ENCODE data around the gene FABP1. TPM values are rescaled to one million over a fixed set of nuclear protein-coding genes. Genes with fewer than 3 reads are reported as not detected.

The FABP1 gene
- total and polyA plus RNA-seq, 10 donors = 0.15 to 3.6 (median 0.39) TPM; not detected in 7

DNA sequence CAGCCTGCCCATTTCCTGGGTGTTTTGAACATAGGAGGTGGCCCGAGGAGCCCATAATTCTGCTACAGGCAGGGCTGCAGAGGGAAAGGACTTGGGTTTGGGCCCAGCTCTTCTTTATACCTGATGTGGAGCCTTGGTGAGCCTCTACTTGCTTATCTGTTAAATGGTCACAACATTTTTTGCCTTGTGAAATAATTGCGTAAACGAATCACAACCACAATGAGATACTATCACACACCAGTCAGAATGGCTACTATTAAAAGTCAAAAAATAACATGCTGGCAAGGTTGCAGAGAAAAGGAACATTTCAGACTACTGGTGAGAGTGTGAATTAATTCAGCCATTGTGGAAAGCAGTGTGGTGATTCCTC is 4.1 kb upstream of the FABP1 start:
- Histone ChIP-seq H3K36me3 (no peaks in the 10 kb centered on the region), H3K4me3 (no peak overlapping the region), H3K9me3 (no peaks in the 10 kb centered on the region), H3K4me1 (no peaks in the 10 kb centered on the region), H3K27me3 (replicated peaks in 1 of 7) (peaks cover 0 to 13% (median 0%) of the 10 kb centered on the region in 7 donors), H3K27ac (no peak overlapping the region)
- DNase-seq = no peak
- 86 to 94% (median 89%) methylated on average over 3 of the region's 3 CpGs for WGBS, 5 donors
- intact Hi-C loops (cut with DNase I; ENCODE audit: low total_unique reads) = no loop called here
- TF ChIP-seq, protein P1, sequence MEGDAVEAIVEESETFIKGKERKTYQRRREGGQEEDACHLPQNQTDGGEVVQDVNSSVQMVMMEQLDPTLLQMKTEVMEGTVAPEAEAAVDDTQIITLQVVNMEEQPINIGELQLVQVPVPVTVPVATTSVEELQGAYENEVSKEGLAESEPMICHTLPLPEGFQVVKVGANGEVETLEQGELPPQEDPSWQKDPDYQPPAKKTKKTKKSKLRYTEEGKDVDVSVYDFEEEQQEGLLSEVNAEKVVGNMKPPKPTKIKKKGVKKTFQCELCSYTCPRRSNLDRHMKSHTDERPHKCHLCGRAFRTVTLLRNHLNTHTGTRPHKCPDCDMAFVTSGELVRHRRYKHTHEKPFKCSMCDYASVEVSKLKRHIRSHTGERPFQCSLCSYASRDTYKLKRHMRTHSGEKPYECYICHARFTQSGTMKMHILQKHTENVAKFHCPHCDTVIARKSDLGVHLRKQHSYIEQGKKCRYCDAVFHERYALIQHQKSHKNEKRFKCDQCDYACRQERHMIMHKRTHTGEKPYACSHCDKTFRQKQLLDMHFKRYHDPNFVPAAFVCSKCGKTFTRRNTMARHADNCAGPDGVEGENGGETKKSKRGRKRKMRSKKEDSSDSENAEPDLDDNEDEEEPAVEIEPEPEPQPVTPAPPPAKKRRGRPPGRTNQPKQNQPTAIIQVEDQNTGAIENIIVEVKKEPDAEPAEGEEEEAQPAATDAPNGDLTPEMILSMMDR (IDR thresholded peaks at IDR 0.05 in 8 of 11, conservative IDR thresholded peaks at IDR 0.05 in 3 of 11) = no peak
- TF ChIP-seq POLR2A (IDR thresholded peaks at IDR 0.05) = no peak
- TF ChIP-seq POLR2AphosphoS5 (IDR thresholded peaks at IDR 0.05) = no peak

DNA sequence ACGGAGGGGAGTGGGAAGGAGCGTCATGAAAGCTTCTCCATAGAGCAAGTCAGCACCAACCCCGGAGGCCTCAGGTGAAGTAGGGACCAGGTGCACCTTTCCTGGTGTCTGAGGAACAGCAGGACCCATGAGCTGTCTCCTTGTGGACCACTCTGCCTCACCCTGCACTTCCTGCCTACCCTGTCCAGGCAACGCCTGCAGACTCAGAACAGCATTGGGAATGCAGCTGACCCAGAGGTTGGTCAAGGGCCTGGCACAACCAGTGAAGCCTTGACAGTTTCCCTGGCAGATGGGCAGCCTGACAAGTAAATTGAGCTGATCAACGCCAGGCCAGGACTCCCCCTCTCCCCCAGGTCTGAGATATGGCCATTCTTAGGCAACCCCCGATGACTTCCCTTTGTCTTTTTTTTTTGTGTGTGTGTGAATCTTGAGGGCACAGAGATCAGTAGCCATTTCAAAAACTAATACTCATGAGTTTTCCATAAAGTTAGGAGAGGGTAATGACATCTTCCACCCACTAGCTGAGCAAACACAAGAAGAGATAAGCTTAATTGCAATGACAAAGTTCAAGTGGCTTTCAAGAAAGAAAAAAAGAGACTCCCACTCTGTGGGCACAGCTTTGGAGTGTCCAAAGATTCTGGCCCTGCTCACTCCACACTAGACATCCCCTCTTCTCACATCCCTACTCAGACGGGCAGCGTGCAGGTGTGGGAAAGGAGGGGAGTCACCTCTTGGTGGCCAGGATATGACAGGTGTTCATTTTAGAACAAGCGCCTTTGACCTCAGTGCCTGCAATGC is 3.5 kb upstream of the FABP1 start:
- intact Hi-C loops (cut with DNase I; ENCODE audit: low total_unique reads) = no loop called here
- H3K4me3 ChIP-seq = no peak overlapping the region
- no peak for DNase-seq
- no peak overlapping the region for H3K27ac ChIP-seq
- peaks cover 0 to 12% (median 0%) of the 10 kb centered on the region in 7 donors for H3K27me3 ChIP-seq (replicated peaks in 1 of 7)
- no peaks in the 10 kb centered on the region for H3K9me3 ChIP-seq
- TF ChIP-seq POLR2AphosphoS5 (IDR thresholded peaks at IDR 0.05) (no peak), POLR2A (IDR thresholded peaks at IDR 0.05) (no peak)
- TF ChIP-seq, protein P1 (IDR thresholded peaks at IDR 0.05 in 8 of 11, conservative IDR thresholded peaks at IDR 0.05 in 3 of 11) = no peak
- no peaks in the 10 kb centered on the region for H3K4me1 ChIP-seq
- 71 to 88% (median 78%) methylated on average over 8 to 9 of the region's 9 CpGs for WGBS, 5 donors
- H3K36me3 ChIP-seq = no peaks in the 10 kb centered on the region

DNA sequence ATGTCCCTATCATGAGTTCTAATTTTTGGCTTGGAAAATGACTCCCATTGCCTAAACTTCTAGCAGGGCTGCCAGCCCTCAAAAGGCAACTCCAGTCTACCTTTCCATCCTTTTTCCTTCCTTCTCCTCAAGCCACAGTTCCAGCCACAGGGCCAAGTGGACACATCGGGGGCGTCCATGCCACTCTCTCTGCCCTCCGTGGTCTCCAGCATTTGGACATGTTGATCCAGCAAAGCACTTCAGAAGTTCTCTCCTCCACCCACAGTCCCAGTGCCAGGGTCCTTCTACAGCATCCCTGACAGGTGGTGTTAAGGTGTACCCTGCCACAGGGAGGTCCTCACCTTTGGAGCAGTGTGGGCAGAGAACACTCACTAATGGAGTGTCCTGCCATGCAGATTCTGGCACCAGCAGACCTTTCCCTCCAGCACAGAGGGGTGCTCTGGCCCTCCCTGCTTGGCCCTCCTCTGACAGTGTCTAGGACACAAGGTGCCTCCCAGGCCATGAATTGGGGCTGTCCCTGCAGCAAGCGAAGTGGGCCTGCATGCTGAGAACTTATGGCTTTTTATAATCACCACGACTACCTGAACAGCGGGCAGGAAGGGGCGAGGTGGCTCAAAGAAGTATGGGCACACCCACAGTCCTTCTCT is 1.6 kb upstream of the FABP1 start:
- WGBS, 5 donors = 89 to 93% (median 90%) methylated on average over 7 of the region's 7 CpGs
- no peak for DNase-seq
- TF ChIP-seq, protein P1 (IDR thresholded peaks at IDR 0.05 in 8 of 11, conservative IDR thresholded peaks at IDR 0.05 in 3 of 11) = no peak
- no peak for TF ChIP-seq POLR2AphosphoS5 (IDR thresholded peaks at IDR 0.05)
- no peak for TF ChIP-seq POLR2A (IDR thresholded peaks at IDR 0.05)
- no peak overlapping the region for H3K27ac ChIP-seq
- H3K27me3 ChIP-seq (replicated peaks in 1 of 7) = peaks cover 0 to 3% (median 0%) of the 10 kb centered on the region in 7 donors
- H3K4me1 ChIP-seq = no peaks in the 10 kb centered on the region
- H3K9me3 ChIP-seq = no peaks in the 10 kb centered on the region
- intact Hi-C loops (cut with DNase I; ENCODE audit: low total_unique reads) = no loop called here
- H3K36me3 ChIP-seq = no peaks in the 10 kb centered on the region
- H3K4me3 ChIP-seq = no peak overlapping the region

DNA sequence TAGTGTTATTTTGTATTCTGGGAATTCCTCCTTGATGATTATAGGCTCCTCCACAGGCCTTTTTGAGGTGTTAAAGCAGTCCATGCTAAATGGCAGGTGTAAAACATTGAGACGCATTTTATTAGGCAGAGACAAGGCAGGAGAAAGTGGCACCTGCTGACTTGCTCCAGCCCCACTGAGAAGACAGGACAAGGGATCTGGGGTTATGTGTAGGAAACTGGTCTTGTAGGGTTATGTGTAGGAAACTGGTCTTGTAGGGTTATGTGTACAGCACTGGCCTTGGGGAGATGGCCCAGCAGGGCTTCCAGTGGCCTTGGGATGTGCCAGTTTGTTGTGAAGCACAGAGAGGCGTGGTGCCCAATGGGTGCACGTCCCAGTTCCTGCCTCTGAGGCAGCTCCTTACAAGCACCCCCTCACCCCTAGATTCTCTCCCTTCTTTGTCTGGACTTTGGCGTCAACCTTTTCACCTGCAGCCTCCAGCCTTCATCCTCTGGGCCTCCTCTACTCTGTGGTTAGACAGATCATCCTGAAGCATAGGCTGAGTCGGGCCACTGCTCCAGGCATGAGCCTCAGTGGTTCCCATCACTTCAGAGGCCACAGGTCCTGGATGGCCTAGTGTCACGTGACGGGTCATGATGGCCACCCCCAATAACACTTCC is 921 bp upstream of the FABP1 start:
- no peak for DNase-seq
- no peak overlapping the region for H3K4me3 ChIP-seq
- H3K9me3 ChIP-seq = no peaks in the 10 kb centered on the region
- TF ChIP-seq, protein P1 (IDR thresholded peaks at IDR 0.05 in 8 of 11, conservative IDR thresholded peaks at IDR 0.05 in 3 of 11) = no peak
- TF ChIP-seq POLR2A (IDR thresholded peaks at IDR 0.05) (no peak), POLR2AphosphoS5 (IDR thresholded peaks at IDR 0.05) (no peak)
- H3K4me1 ChIP-seq = no peaks in the 10 kb centered on the region
- 83 to 92% (median 87%) methylated on average over 7 of the region's 7 CpGs for WGBS, 5 donors
- peaks cover 0 to 9% (median 0%) of the 10 kb centered on the region in 7 donors for H3K27me3 ChIP-seq (replicated peaks in 1 of 7)
- H3K27ac ChIP-seq = no peak overlapping the region
- intact Hi-C loops (cut with DNase I; ENCODE audit: low total_unique reads) = no loop called here
- H3K36me3 ChIP-seq = no peaks in the 10 kb centered on the region

Data from spleen (tissue), 11 donors.